GM03348 (cell line): ENCODE data around the gene VENTX.

Experiments used
- DNase-seq: peaks from one replicate; pipeline ENCODE4 v3.0.0; 2012; ENCODE audit warnings: low spot score

Gene VENTX

DNA sequence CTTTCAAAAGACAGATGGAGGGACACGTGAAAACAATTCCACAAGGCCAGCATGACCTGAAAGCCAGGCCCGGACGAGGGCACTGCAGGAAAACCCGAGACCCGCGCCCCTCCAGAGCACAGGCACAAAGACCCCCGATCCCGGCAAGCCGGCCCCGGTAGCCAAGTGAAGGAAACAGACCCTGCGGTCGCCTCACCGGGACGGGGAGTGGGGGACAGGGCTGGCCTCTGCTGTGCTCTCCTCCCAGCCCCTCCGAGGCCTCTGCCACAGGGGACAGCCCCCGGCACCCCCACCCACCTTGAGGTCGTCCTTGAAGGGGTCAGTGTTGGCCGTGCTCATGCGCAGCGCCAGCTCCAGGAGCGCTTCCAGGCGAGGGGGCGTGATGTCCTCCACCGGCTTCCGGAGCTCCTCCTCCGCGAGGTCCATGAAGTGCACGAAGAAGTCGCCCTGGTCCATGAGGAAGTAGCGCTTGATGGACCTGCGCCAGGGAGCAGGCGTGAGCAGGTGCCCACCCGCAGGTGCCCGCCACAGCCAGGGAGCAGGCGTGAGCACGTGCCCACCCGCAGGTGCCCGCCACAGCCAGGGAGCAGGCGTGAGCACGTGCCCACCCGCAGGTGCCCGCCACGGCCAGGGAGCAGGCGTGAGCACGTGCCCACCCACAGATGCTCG lies 50.3 kb downstream of the VENTX start:
- DNase-seq, result no peak

GRCh38 chr10:133289761-133290160 lies 52.1 kb downstream of the VENTX start:
- DNase-seq, result no peak
